GM13976 (cell line): ENCODE measurements around the gene RNASEH2B.

Experiments
- DNase-seq: peaks from one replicate; pipeline ENCODE4 v3.0.0; 2012; ENCODE audit warnings: low spot score
- in situ Hi-C: fragments of 300-500 bp; cut with MboI; formaldehyde crosslinking; loops from one replicate; pipeline ENCODE4 v1.12.0; 2022; ENCODE audit warnings: low sequenced_read_pairs, mixed read lengths, inconsistent platforms; ENCODE audit not compliant: unreplicated experiment
- TF ChIP-seq, protein P1 (sequence below): IDR thresholded peaks from 2 replicates; pipeline ENCODE4 v1.5.1; 2012; ENCODE audit warnings: borderline replicate concordance, mild to moderate bottlenecking; ENCODE audit not compliant: insufficient read depth; ENCODE audit errors: extremely low read depth, missing control alignments, control extremely low read depth

RNASEH2B gene

DNA sequence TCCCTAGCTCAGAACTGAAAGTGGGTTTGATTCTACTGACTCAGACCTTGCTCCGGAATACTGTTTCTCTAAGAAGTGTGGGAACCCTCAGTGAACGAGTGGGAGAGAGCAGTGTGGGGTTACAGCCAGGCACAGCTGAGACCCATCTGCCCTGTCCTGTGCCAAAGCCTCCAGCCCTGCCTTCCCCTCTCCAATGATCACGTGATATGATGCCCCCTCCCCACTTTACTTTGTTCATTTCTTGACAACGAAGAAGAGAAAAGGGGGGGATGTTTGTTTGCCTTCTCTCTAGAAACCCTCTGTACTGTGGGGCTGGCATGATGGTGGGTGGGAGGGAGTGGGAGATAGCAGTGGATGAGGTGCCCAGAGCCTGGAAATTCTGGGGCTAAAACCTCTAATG lies 96.0 kb downstream of the RNASEH2B start:
- DNase-seq: no peak
- in situ Hi-C loops: no loop called here
- TF ChIP-seq, protein P1, sequence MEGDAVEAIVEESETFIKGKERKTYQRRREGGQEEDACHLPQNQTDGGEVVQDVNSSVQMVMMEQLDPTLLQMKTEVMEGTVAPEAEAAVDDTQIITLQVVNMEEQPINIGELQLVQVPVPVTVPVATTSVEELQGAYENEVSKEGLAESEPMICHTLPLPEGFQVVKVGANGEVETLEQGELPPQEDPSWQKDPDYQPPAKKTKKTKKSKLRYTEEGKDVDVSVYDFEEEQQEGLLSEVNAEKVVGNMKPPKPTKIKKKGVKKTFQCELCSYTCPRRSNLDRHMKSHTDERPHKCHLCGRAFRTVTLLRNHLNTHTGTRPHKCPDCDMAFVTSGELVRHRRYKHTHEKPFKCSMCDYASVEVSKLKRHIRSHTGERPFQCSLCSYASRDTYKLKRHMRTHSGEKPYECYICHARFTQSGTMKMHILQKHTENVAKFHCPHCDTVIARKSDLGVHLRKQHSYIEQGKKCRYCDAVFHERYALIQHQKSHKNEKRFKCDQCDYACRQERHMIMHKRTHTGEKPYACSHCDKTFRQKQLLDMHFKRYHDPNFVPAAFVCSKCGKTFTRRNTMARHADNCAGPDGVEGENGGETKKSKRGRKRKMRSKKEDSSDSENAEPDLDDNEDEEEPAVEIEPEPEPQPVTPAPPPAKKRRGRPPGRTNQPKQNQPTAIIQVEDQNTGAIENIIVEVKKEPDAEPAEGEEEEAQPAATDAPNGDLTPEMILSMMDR: no peak
